Mesothelial cell of epicardium (in vitro differentiated cells): Measurements from ENCODE around the gene DGLUCY. TPM values are rescaled to one million over a fixed set of nuclear protein-coding genes. Genes with fewer than 3 reads are reported as not detected.

ENCODE experiments used
- DNase-seq, 2 experiments: peaks; one replicate each; pipeline ENCODE4 v3.0.0; 2021; ENCODE audit warnings: low spot score in 2 of 2; ENCODE audit not compliant: unreplicated experiment in 2 of 2
- H3K27ac Mint-ChIP-seq: 2 replicates; pipeline ENCODE4 v1.8.0; 2021; ENCODE audit warnings: mixed read lengths
- H3K27me3 Mint-ChIP-seq: 2 replicates; pipeline ENCODE4 v1.8.0; 2021; ENCODE audit warnings: low read depth, mixed read lengths
- H3K36me3 Mint-ChIP-seq: 2 replicates; pipeline ENCODE4 v1.8.0; 2021; ENCODE audit warnings: mixed read lengths
- H3K4me1 Mint-ChIP-seq: 2 replicates; pipeline ENCODE4 v1.8.0; 2021; ENCODE audit warnings: mixed read lengths
- H3K4me3 Mint-ChIP-seq: 2 replicates; pipeline ENCODE4 v1.8.0; 2021; ENCODE audit warnings: mild to moderate bottlenecking, moderate library complexity, mixed read lengths
- H3K9me3 Mint-ChIP-seq: 2 replicates; pipeline ENCODE4 v1.8.0; 2021; ENCODE audit warnings: mixed read lengths
- total RNA-seq: library from RNA; stranded (reverse); gene quantifications from 3 replicates; pipeline ENCODE4 v1.2.1, GENCODE V29; 2021
- TF ChIP-seq, protein P1 (sequence below): fragments of 200-600 bp; sonication (generic); IDR thresholded peaks from one replicate; pipeline ENCODE4 v1.5.0; 2021; ENCODE audit warnings: antibody characterized with exemption; ENCODE audit not compliant: unreplicated experiment

Gene DGLUCY
- total RNA-seq, 1 donor from 2014 or later: 64.1 TPM

DNA sequence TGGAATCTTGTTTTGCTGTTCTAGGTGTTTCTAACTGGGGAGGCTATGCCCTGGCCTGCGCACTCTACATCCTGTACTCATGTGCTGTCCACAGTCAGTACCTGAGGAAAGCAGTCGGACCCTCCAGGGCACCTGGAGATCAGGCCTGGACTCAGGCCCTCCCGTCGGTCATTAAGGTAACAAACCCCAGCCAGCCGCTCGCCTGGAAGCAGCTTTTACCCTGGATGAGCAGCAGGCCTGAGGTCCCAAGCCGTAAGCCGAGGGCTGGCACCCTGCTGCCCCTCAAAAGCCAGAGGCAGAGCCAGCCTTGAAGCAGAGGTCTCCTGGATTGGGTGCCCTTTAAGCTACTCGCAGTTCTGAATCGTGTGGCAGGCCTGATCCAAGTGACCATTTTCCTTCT lies 101.5 kb downstream of the DGLUCY start:
- Mint-ChIP-seq H3K4me3 (no peak overlapping the region), H3K4me1 (no peaks in the 10 kb centered on the region), H3K27ac (no peak overlapping the region), H3K27me3 (no peaks in the 10 kb centered on the region), H3K36me3 (peaks cover 41% of the 10 kb centered on the region), H3K9me3 (peaks cover 11% of the 10 kb centered on the region)
- TF ChIP-seq, protein P1, sequence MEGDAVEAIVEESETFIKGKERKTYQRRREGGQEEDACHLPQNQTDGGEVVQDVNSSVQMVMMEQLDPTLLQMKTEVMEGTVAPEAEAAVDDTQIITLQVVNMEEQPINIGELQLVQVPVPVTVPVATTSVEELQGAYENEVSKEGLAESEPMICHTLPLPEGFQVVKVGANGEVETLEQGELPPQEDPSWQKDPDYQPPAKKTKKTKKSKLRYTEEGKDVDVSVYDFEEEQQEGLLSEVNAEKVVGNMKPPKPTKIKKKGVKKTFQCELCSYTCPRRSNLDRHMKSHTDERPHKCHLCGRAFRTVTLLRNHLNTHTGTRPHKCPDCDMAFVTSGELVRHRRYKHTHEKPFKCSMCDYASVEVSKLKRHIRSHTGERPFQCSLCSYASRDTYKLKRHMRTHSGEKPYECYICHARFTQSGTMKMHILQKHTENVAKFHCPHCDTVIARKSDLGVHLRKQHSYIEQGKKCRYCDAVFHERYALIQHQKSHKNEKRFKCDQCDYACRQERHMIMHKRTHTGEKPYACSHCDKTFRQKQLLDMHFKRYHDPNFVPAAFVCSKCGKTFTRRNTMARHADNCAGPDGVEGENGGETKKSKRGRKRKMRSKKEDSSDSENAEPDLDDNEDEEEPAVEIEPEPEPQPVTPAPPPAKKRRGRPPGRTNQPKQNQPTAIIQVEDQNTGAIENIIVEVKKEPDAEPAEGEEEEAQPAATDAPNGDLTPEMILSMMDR: no peak
- DNase-seq: no peak

GRCh38 chr14:91216731-91217226 lies 102.9 kb downstream of the DGLUCY start:
- H3K27ac Mint-ChIP-seq: no peak overlapping the region

GRCh38 chr14:91218014-91218413 lies 104.1 kb downstream of the DGLUCY start:
- no peak for DNase-seq
- Mint-ChIP-seq H3K9me3 (no peaks in the 10 kb centered on the region), H3K4me1 (no peaks in the 10 kb centered on the region), H3K36me3 (peaks cover 30% of the 10 kb centered on the region), H3K27me3 (no peaks in the 10 kb centered on the region), H3K27ac (no peak overlapping the region), H3K4me3 (no peak overlapping the region)
- TF ChIP-seq, protein P1: no peak

More at GRCh38 chr14:91216731-91217226, 102.9 kb downstream of the DGLUCY start:
- Mint-ChIP-seq H3K36me3 (peaks cover 29% of the 10 kb centered on the region), H3K27me3 (no peaks in the 10 kb centered on the region), H3K9me3 (no peaks in the 10 kb centered on the region), H3K4me3 (no peak overlapping the region), H3K4me1 (no peaks in the 10 kb centered on the region)
- TF ChIP-seq, protein P1: no peak
- DNase-seq: no peak

DNA sequence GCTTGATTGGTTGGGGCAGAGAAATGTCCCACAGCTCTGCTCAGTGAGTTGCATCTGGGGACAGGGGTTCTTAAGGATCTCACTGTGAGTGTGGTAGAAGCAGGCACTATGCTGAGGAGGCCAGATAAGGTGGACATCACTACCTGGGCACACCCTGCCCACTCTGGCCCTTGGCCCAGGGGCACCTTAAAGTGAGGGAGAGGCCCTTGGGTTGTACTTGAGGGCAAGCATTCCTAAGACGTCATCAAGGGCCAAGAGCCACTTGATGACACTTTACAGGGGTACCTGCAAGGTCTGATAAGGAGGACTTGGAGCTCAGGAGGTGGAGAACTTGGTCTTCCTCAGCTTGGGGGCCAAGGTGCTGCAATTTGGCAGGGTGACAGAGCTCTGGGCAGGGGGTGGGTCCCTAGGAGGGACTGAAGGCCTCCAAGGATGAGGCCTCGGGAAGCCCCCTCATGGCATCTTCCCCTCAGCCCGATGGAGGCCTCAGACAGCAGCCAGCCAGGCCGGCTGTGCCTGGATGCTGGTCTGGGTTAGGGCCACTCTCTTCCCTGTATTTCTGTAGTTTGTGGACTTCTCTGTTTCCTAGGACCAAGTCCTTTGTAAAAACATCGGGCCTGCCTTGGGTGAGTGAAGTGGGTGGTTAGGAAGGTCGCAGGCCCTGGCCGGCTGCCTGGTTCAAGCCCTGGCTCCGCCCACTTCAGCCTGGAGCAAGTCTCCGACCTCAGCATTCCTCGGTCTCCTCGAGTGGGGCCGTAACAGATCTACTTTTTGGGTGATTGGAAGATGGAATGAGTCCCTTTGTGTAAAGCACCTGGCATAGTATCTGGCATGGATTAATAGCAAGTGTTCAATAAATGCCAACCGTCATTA lies 105.9 kb downstream of the DGLUCY start:
- TF ChIP-seq, protein P1: no peak
- Mint-ChIP-seq H3K4me3 (no peak overlapping the region), H3K4me1 (no peaks in the 10 kb centered on the region), H3K36me3 (peaks cover 26% of the 10 kb centered on the region), H3K27ac (no peak overlapping the region), H3K9me3 (no peaks in the 10 kb centered on the region), H3K27me3 (no peaks in the 10 kb centered on the region)
- DNase-seq: no peak

GRCh38 chr14:91220581-91221000 lies 106.7 kb downstream of the DGLUCY start:
- Mint-ChIP-seq H3K4me1 (no peaks in the 10 kb centered on the region), H3K4me3 (no peak overlapping the region), H3K9me3 (no peaks in the 10 kb centered on the region)

More at GRCh38 chr14:91220581-91221000, 106.7 kb downstream of the DGLUCY start:
- Mint-ChIP-seq H3K36me3 (peaks cover 26% of the 10 kb centered on the region), H3K27ac (no peak overlapping the region), H3K27me3 (no peaks in the 10 kb centered on the region)
- TF ChIP-seq, protein P1: no peak
- DNase-seq: no peak
